Adrenal gland (tissue), 5 donors: ENCODE results near the gene DNAL1.

Experiments used
- POLR2A ChIP-seq, 2 donors: fragments of 450-650 bp; IDR thresholded peaks; one replicate each; pipeline ENCODE4 v1.6.1; 2017; ENCODE audit warnings: antibody characterized with exemption in 2 of 2, mild to moderate bottlenecking in 2 of 2, moderate library complexity in 1 of 2
- TF ChIP-seq, protein P1 (sequence below), 6 experiments: fragments of 450-650 bp in 4 of 6; fragments of 200-600 bp in 2 of 6; sonication (generic) in 1 of 6; IDR thresholded peaks; 1 replicate in 5 of 6; 2 replicates in 1 of 6; pipeline versions ENCODE4 v1.5.1 to v1.8.0; 2016 to 2021; ENCODE audit warnings: antibody characterized with exemption in 6 of 6, mild to moderate bottlenecking in 2 of 6, moderate library complexity in 1 of 6
- donor health status: DM: no; HTN: no; CAD: no.

DNA sequence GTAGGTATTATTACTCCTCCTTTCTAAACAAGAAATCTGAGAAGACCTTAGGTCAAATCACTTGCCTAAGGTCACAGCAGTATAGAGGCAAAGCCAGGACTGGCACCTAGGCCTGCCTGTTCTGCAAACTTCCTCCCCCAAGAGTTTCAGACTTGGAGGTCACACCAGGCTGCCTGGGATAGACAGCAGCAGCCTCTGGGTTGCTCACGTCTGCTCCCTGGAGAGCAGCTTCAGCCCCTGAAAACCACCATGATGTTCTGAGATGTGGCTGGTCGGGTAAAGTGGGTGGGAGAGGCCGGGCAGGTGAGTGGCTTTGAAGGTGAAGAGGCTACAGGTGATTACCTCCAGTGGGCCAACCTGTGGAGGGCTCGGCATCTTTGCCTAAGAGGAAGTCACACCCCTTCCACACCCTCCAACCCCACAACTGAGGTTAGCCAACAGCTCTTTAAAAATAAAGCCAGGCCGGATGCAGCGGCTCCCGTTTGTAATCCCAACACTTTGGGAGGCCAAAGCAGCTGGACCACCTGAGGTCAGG lies 106.4 kb downstream of the DNAL1 start:
- no peak for TF ChIP-seq POLR2A (IDR thresholded peaks at IDR 0.05)
- TF ChIP-seq, protein P1, sequence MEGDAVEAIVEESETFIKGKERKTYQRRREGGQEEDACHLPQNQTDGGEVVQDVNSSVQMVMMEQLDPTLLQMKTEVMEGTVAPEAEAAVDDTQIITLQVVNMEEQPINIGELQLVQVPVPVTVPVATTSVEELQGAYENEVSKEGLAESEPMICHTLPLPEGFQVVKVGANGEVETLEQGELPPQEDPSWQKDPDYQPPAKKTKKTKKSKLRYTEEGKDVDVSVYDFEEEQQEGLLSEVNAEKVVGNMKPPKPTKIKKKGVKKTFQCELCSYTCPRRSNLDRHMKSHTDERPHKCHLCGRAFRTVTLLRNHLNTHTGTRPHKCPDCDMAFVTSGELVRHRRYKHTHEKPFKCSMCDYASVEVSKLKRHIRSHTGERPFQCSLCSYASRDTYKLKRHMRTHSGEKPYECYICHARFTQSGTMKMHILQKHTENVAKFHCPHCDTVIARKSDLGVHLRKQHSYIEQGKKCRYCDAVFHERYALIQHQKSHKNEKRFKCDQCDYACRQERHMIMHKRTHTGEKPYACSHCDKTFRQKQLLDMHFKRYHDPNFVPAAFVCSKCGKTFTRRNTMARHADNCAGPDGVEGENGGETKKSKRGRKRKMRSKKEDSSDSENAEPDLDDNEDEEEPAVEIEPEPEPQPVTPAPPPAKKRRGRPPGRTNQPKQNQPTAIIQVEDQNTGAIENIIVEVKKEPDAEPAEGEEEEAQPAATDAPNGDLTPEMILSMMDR (IDR thresholded peaks at IDR 0.05) = no peak
